A549 (cell line): ENCODE data around the gene PI4KB. TPM values are rescaled to one million over a fixed set of nuclear protein-coding genes. Genes with fewer than 3 reads are reported as not detected.

ENCODE experiments used
- ATAC-seq, 2 experiments: fragments of 200-7000 bp in 1 of 2; fragments of >200 bp in 1 of 2; cut with Nextera tagmentation in 1 of 2; cut with Tn5 transposase in 1 of 2; 3 replicates each; pipeline versions ENCODE4 v1.8.0 to v1.9.1; 2018 to 2020; ENCODE audit warnings: mild to moderate bottlenecking in 1 of 2, moderate library complexity in 1 of 2
- CTCF ChIA-PET: fragments of 300-600 bp; sonication (Branson Sonifier 250); formaldehyde crosslinking; extraction: SDS; loops from one replicate; lab custom pipeline; 2021; ENCODE audit warnings: antibody characterized with exemption, inconsistent platforms; lab: Yijun Ruan, JAX
- POLR2A ChIA-PET: fragments of 350-600 bp; formaldehyde crosslinking; extraction: SDS; loops from one replicate; lab custom pipeline; 2021; ENCODE audit warnings: antibody characterized with exemption, inconsistent platforms; lab: Yijun Ruan, JAX
- DNase-seq, 2 experiments: peaks; one replicate each; pipeline versions ENCODE4 v3.0.0 to v3.0.0-alpha.2; 2011 to 2016; ENCODE audit warnings: low read depth in 1 of 2, low spot score in 1 of 2
- FAIRE-seq: peaks from 2 replicates; lab custom pipeline; 2011; peaks lifted over from hg19 to GRCh38; lab: Jason Lieb, UNC
- H3K27ac ChIP-seq, 2 experiments: fragments of >200 bp; sonication (Bioruptor Twin); formaldehyde crosslinking; 3 replicates each; pipeline ENCODE4 v1.5.1; 2016 to 2017
- H3K4me1 ChIP-seq: fragments of >200 bp; sonication (Bioruptor Twin); formaldehyde crosslinking; 3 replicates; pipeline ENCODE4 v1.6.1; 2016
- H3K4me2 ChIP-seq: fragments of >200 bp; sonication (Bioruptor Twin); formaldehyde crosslinking; 3 replicates; pipeline ENCODE4 v1.6.1; 2016
- H3K4me3 ChIP-seq: fragments of >200 bp; sonication (Bioruptor Twin); formaldehyde crosslinking; 3 replicates; pipeline ENCODE4 v1.5.1; 2016
- H3K9me3 ChIP-seq: fragments of >200 bp; sonication (Bioruptor Twin); formaldehyde crosslinking; 3 replicates; pipeline ENCODE4 v1.6.1; 2016
- CBX8 ChIP-seq: fragments of 200-600 bp; sonication (generic); IDR thresholded peaks from 2 replicates; pipeline ENCODE4 v1.6.1; 2016
- CEBPB ChIP-seq, 2 experiments: fragments of >200 bp in 1 of 2; sonication (Bioruptor Twin) in 1 of 2; formaldehyde crosslinking in 1 of 2; IDR thresholded peaks; 2 replicates each; pipeline ENCODE4 v1.6.1; 2012 to 2016
- E2F6 ChIP-seq: IDR thresholded peaks from 2 replicates; pipeline ENCODE4 v1.6.1; 2012; ENCODE audit warnings: low read depth, borderline replicate concordance
- EP300 ChIP-seq, 2 experiments: fragments of >200 bp; sonication (Bioruptor Twin); formaldehyde crosslinking; IDR thresholded peaks; 2 replicates in 1 of 2; 3 replicates in 1 of 2; pipeline ENCODE4 v1.6.1; 2016 to 2017
- FOSB ChIP-seq: fragments of 250-450 bp; sonication (Bioruptor Pico); IDR thresholded peaks from 2 replicates; pipeline ENCODE4 v1.5.0; 2020; ENCODE audit warnings: mild to moderate bottlenecking, moderate library complexity
- GATA3 ChIP-seq: IDR thresholded peaks from 2 replicates; pipeline ENCODE4 v1.6.1; 2012; ENCODE audit warnings: borderline replicate concordance
- HOXA7 ChIP-seq: fragments of 250-450 bp; sonication (Bioruptor Pico); IDR thresholded peaks from 2 replicates; pipeline ENCODE4 v1.5.0; 2020; ENCODE audit warnings: mild to moderate bottlenecking, moderate library complexity
- HOXB13 ChIP-seq: fragments of 250-450 bp; sonication (Bioruptor Pico); IDR thresholded peaks from 2 replicates; pipeline ENCODE4 v1.5.0; 2020; ENCODE audit warnings: low read depth, mild to moderate bottlenecking, moderate library complexity
- MAX ChIP-seq: IDR thresholded peaks from 2 replicates; pipeline ENCODE4 v1.6.1; 2012
- MAZ ChIP-seq: fragments of 150-350 bp; IDR thresholded peaks from 2 replicates; pipeline ENCODE4 v1.6.1; 2014; ENCODE audit warnings: antibody characterized with exemption, low read depth, low read length, borderline replicate concordance
- SREBF2 ChIP-seq: fragments of 450-650 bp; IDR thresholded peaks from 2 replicates; pipeline ENCODE4 v1.6.1; 2014; ENCODE audit warnings: mild to moderate bottlenecking, moderate library complexity
- TP53 ChIP-seq: fragments of 250-450 bp; sonication (Bioruptor Pico); IDR thresholded peaks from 2 replicates; pipeline ENCODE4 v1.5.0; 2021; ENCODE audit warnings: mild to moderate bottlenecking, moderate library complexity
- WGBS: methylation state at CpG from one replicate; pipeline ENCODE4 v1.1.6; 2017; ENCODE audit errors: missing lambda C conversion rate; 5-methylcytosine and 5-hydroxymethylcytosine counted together
- polyA plus RNA-seq, 4 experiments: library from polyadenylated mRNA; depleted of rRNA in 3 of 4; stranded (reverse); fragments of >200 nt; fragmentation: RNase III in 1 of 4; extraction: RNeasy Plus Mini Kit Qiagen cat#74134 plus additional on column Dnase treatment in 1 of 4; gene quantifications; 2 replicates in 3 of 4; 3 replicates in 1 of 4; pipeline ENCODE4 v1.2.3, GENCODE V29; 2011 to 2017
- small RNA-seq, 6 experiments: library from RNA; depleted of rRNA; stranded (forward); fragments of <200 nt; gene quantifications; one replicate each; pipeline ENCODE3, GENCODE V24; 2012
- TF ChIP-seq, protein P1 (sequence below): fragments of 250-450 bp; sonication (Bioruptor Pico); IDR thresholded peaks from 2 replicates; pipeline ENCODE4 v1.5.0; 2021; ENCODE audit warnings: mild to moderate bottlenecking, moderate library complexity, borderline replicate concordance
- TF ChIP-seq, protein P2 (sequence below): fragments of 200-600 bp; sonication (generic); IDR thresholded peaks from 2 replicates; pipeline ENCODE4 v1.6.1; 2016; ENCODE audit warnings: antibody characterized with exemption, mild to moderate bottlenecking, moderate library complexity
- TF ChIP-seq, protein P3 (sequence below): IDR thresholded peaks from 2 replicates; pipeline ENCODE4 v1.6.1; 2012

Gene PI4KB
- polyA plus RNA-seq, 2 of the 4 experiments (the other 2 are of a cell fraction) = 26.8 to 34.4 TPM

DNA sequence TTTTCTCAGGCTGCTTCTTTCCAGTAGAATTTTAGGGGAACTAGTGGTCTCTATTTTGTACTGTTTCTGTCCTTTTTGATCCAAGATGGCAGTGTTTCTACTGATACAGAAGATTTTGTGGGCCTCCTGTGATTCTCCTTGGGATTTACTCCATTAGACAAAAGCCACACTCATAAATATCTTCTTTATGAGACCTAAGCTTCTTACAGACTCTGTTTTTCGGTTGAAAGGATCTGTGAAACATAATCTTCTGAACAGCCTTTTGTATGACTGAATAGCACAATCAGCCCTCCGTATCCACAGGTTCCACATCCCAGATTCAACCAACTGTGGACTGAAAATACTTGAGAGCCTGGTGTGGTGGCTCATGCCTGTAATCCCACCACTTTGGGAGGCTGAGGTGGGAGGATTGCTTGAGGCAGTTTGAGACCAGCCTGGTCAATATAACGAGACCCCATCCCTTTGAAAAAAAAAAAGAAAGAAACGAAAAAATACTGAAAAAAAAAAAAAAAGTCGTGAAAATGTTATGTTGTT is 83.5 kb downstream of the PI4KB start:
- no peak for FAIRE-seq
- Histone ChIP-seq H3K9me3 (no peaks in the 10 kb centered on the region), H3K4me1 (no peaks in the 10 kb centered on the region), H3K27ac (no peak overlapping the region)
- WGBS = 64% methylated on average over 5 of the region's 5 CpGs
- TF ChIP-seq FOSB = no peak
- TF ChIP-seq, all 56 proteins: peak for 0
- no peak for DNase-seq
- no peak for ATAC-seq
- CTCF ChIA-PET = interaction anchor here (1.0 to 3.4 kb wide), 3 partner anchors 9 to 97 kb away, joined by 3 to 19 read pairs (median 3); no protein-coding TSS in a partner anchor
- H3K4me2 ChIP-seq = no peak overlapping the region
- no peak overlapping the region for H3K4me3 ChIP-seq
- POLR2A ChIA-PET = no interaction called here

DNA sequence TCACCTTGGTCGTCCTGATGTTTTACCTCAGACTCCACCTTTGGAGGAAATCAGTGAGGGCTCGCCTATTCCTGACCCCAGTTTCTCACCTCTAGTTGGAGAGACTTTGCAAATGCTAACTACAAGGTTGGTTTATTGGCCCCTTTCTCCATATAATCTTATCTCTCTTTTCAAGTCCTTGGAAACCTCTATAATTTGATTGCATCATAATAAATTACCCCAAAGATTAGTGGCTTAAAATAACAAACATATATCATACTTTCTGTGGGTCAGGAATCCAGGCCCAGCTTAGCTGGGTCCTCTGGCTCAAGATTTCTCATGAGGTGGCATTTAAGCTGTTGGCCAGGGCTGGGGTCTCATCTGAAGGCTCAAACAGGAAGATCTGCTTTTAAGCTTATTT is 84.8 kb downstream of the PI4KB start:
- ChIA-PET POLR2A (no interaction called here), CTCF (interaction anchor here (0.6 to 3.4 kb wide), 4 partner anchors 10 to 48 kb away, joined by 3 to 19 read pairs (median 4); no protein-coding TSS in a partner anchor)
- TF ChIP-seq TP53 (CRISPR knock-in tag) = no peak
- no peak for TF ChIP-seq CBX8
- no peak for TF ChIP-seq E2F6
- no peak for TF ChIP-seq HOXA7
- no peak for TF ChIP-seq EP300 (IDR thresholded peaks at IDR 0.05)
- no peak for TF ChIP-seq HOXB13 (CRISPR knock-in tag)
- TF ChIP-seq, protein P1, sequence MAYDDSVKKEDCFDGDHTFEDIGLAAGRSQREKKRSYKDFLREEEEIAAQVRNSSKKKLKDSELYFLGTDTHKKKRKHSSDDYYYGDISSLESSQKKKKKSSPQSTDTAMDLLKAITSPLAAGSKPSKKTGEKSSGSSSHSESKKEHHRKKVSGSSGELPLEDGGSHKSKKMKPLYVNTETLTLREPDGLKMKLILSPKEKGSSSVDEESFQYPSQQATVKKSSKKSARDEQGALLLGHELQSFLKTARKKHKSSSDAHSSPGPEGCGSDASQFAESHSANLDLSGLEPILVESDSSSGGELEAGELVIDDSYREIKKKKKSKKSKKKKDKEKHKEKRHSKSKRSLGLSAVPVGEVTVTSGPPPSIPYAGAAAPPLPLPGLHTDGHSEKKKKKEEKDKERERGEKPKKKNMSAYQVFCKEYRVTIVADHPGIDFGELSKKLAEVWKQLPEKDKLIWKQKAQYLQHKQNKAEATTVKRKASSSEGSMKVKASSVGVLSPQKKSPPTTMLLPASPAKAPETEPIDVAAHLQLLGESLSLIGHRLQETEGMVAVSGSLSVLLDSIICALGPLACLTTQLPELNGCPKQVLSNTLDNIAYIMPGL (CRISPR knock-in tag) = no peak
- TF ChIP-seq, protein P2, sequence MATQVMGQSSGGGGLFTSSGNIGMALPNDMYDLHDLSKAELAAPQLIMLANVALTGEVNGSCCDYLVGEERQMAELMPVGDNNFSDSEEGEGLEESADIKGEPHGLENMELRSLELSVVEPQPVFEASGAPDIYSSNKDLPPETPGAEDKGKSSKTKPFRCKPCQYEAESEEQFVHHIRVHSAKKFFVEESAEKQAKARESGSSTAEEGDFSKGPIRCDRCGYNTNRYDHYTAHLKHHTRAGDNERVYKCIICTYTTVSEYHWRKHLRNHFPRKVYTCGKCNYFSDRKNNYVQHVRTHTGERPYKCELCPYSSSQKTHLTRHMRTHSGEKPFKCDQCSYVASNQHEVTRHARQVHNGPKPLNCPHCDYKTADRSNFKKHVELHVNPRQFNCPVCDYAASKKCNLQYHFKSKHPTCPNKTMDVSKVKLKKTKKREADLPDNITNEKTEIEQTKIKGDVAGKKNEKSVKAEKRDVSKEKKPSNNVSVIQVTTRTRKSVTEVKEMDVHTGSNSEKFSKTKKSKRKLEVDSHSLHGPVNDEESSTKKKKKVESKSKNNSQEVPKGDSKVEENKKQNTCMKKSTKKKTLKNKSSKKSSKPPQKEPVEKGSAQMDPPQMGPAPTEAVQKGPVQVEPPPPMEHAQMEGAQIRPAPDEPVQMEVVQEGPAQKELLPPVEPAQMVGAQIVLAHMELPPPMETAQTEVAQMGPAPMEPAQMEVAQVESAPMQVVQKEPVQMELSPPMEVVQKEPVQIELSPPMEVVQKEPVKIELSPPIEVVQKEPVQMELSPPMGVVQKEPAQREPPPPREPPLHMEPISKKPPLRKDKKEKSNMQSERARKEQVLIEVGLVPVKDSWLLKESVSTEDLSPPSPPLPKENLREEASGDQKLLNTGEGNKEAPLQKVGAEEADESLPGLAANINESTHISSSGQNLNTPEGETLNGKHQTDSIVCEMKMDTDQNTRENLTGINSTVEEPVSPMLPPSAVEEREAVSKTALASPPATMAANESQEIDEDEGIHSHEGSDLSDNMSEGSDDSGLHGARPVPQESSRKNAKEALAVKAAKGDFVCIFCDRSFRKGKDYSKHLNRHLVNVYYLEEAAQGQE = no peak
- TF ChIP-seq GATA3 = no peak
- no peak for TF ChIP-seq SREBF2
- TF ChIP-seq CEBPB (IDR thresholded peaks at IDR 0.05) = no peak
- TF ChIP-seq MAX = no peak
- TF ChIP-seq MAZ = no peak
- TF ChIP-seq, protein P3, sequence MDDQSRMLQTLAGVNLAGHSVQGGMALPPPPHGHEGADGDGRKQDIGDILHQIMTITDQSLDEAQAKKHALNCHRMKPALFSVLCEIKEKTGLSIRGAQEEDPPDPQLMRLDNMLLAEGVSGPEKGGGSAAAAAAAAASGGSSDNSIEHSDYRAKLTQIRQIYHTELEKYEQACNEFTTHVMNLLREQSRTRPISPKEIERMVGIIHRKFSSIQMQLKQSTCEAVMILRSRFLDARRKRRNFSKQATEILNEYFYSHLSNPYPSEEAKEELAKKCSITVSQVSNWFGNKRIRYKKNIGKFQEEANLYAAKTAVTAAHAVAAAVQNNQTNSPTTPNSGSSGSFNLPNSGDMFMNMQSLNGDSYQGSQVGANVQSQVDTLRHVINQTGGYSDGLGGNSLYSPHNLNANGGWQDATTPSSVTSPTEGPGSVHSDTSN = no peak
- FAIRE-seq (no peak), DNase-seq (no peak), ATAC-seq (no peak)
- Histone ChIP-seq H3K4me2 (no peak overlapping the region), H3K4me1 (0 out of 3 replicates have a peak, but pooled peaks cover 8% of the 10 kb centered on the region), H3K4me3 (no peak overlapping the region), H3K9me3 (no peaks in the 10 kb centered on the region), H3K27ac (no peak overlapping the region)
- 90% methylated on average over 2 of the region's 2 CpGs for WGBS

Small RNA genes within 50 kb of the gene (small RNA-seq; reads per million reads assigned to genes)
- 0 reads per million in 6 experiments for gene RN7SL444P

Other genes starting within 250 kb of the PI4KB start
- 1.3 and 1.7 TPM in 2 replicates for gene SEMA6C, start 180.8 kb downstream of the PI4KB start, polyA plus RNA-seq (2011; rRNA removed)
- gene SEMA6C, start 180.8 kb downstream of the PI4KB start, polyA plus RNA-seq (2017; fragmentation: RNase III; extraction: RNeasy Plus Mini Kit Qiagen cat#74134 plus additional on column Dnase treatment) = 1.5 to 2.5 TPM (median 1.6 TPM) in 3 replicates
- gene TNFAIP8L2, start 170.8 kb downstream of the PI4KB start, polyA plus RNA-seq (2011; rRNA removed) = not detected in 2 replicates
- not detected in 3 replicates for gene TNFAIP8L2, start 170.8 kb downstream of the PI4KB start, polyA plus RNA-seq (2017; fragmentation: RNase III; extraction: RNeasy Plus Mini Kit Qiagen cat#74134 plus additional on column Dnase treatment)
- 10.5 and 11.6 TPM in 2 replicates for gene LYSMD1, start 161.5 kb downstream of the PI4KB start, polyA plus RNA-seq (2011; rRNA removed)
- 7.0 to 7.3 TPM (median 7.3 TPM) in 3 replicates for gene LYSMD1, start 161.5 kb downstream of the PI4KB start, polyA plus RNA-seq (2017; fragmentation: RNase III; extraction: RNeasy Plus Mini Kit Qiagen cat#74134 plus additional on column Dnase treatment)
- 27.9 and 29.3 TPM in 2 replicates for gene SCNM1, start 161.3 kb downstream of the PI4KB start, polyA plus RNA-seq (2011; rRNA removed)
- gene SCNM1, start 161.3 kb downstream of the PI4KB start, polyA plus RNA-seq (2017; fragmentation: RNase III; extraction: RNeasy Plus Mini Kit Qiagen cat#74134 plus additional on column Dnase treatment) = 29.5 to 31.7 TPM (median 30.9 TPM) in 3 replicates
- gene TMOD4, start 151.4 kb downstream of the PI4KB start, polyA plus RNA-seq (2011; rRNA removed) = 0.30 TPM in 1 of 2 replicates, not detected in the other
- gene TMOD4, start 151.4 kb downstream of the PI4KB start, polyA plus RNA-seq (2017; fragmentation: RNase III; extraction: RNeasy Plus Mini Kit Qiagen cat#74134 plus additional on column Dnase treatment) = 0.29 to 0.49 TPM in 2 of 3 replicates, not detected in the other
- gene VPS72, start 137.2 kb downstream of the PI4KB start, polyA plus RNA-seq (2011; rRNA removed) = 64.4 and 81.2 TPM in 2 replicates
- gene VPS72, start 137.2 kb downstream of the PI4KB start, polyA plus RNA-seq (2017; fragmentation: RNase III; extraction: RNeasy Plus Mini Kit Qiagen cat#74134 plus additional on column Dnase treatment) = 49.7 to 50.8 TPM (median 49.8 TPM) in 3 replicates
- gene PIP5K1A, start 128.9 kb downstream of the PI4KB start, polyA plus RNA-seq (2011; rRNA removed) = 129 and 183 TPM in 2 replicates
- gene PIP5K1A, start 128.9 kb downstream of the PI4KB start, polyA plus RNA-seq (2017; fragmentation: RNase III; extraction: RNeasy Plus Mini Kit Qiagen cat#74134 plus additional on column Dnase treatment) = 46.8 to 50.0 TPM (median 49.4 TPM) in 3 replicates
- 241 and 265 TPM in 2 replicates for gene PSMD4, start 72.7 kb downstream of the PI4KB start, polyA plus RNA-seq (2011; rRNA removed)
- gene PSMD4, start 72.7 kb downstream of the PI4KB start, polyA plus RNA-seq (2017; fragmentation: RNase III; extraction: RNeasy Plus Mini Kit Qiagen cat#74134 plus additional on column Dnase treatment) = 207 to 218 TPM (median 210 TPM) in 3 replicates
- 14.0 and 14.3 TPM in 2 replicates for gene ZNF687, start 45.1 kb downstream of the PI4KB start, polyA plus RNA-seq (2011; rRNA removed)
- gene ZNF687, start 45.1 kb downstream of the PI4KB start, polyA plus RNA-seq (2017; fragmentation: RNase III; extraction: RNeasy Plus Mini Kit Qiagen cat#74134 plus additional on column Dnase treatment) = 16.3 to 18.4 TPM (median 17.5 TPM) in 3 replicates
- 55.9 and 70.0 TPM in 2 replicates for gene RFX5, start 19.8 kb upstream of the PI4KB start, polyA plus RNA-seq (2011; rRNA removed)
- gene RFX5, start 19.8 kb upstream of the PI4KB start, polyA plus RNA-seq (2017; fragmentation: RNase III; extraction: RNeasy Plus Mini Kit Qiagen cat#74134 plus additional on column Dnase treatment) = 49.7 to 60.1 TPM (median 59.2 TPM) in 3 replicates
- gene SELENBP1, start 45.3 kb upstream of the PI4KB start, polyA plus RNA-seq (2011; rRNA removed) = 28.6 and 35.4 TPM in 2 replicates
- gene SELENBP1, start 45.3 kb upstream of the PI4KB start, polyA plus RNA-seq (2017; fragmentation: RNase III; extraction: RNeasy Plus Mini Kit Qiagen cat#74134 plus additional on column Dnase treatment) = 9.0 to 12.8 TPM (median 12.6 TPM) in 3 replicates
- gene PSMB4, start 72.2 kb upstream of the PI4KB start, polyA plus RNA-seq (2011; rRNA removed) = 405 and 431 TPM in 2 replicates
- 366 to 384 TPM (median 383 TPM) in 3 replicates for gene PSMB4, start 72.2 kb upstream of the PI4KB start, polyA plus RNA-seq (2017; fragmentation: RNase III; extraction: RNeasy Plus Mini Kit Qiagen cat#74134 plus additional on column Dnase treatment)
- gene POGZ, start 132.1 kb upstream of the PI4KB start, polyA plus RNA-seq (2011; rRNA removed) = 44.1 and 64.0 TPM in 2 replicates
- gene POGZ, start 132.1 kb upstream of the PI4KB start, polyA plus RNA-seq (2017; fragmentation: RNase III; extraction: RNeasy Plus Mini Kit Qiagen cat#74134 plus additional on column Dnase treatment) = 20.8 to 22.0 TPM (median 21.9 TPM) in 3 replicates
- gene CGN, start 184.0 kb upstream of the PI4KB start, polyA plus RNA-seq (2011; rRNA removed) = 1.8 and 2.1 TPM in 2 replicates
- gene CGN, start 184.0 kb upstream of the PI4KB start, polyA plus RNA-seq (2017; fragmentation: RNase III; extraction: RNeasy Plus Mini Kit Qiagen cat#74134 plus additional on column Dnase treatment) = 2.3 to 3.0 TPM (median 2.4 TPM) in 3 replicates
- gene TUFT1, start 212.9 kb upstream of the PI4KB start, polyA plus RNA-seq (2011; rRNA removed) = 24.5 and 27.5 TPM in 2 replicates
- 21.1 to 31.1 TPM (median 26.7 TPM) in 3 replicates for gene TUFT1, start 212.9 kb upstream of the PI4KB start, polyA plus RNA-seq (2017; fragmentation: RNase III; extraction: RNeasy Plus Mini Kit Qiagen cat#74134 plus additional on column Dnase treatment)